ENCODE data around the gene OTOG.

The OTOG gene

GRCh38 chr11:17575431-17576425 lies 28.7 kb downstream of the OTOG start:
- no peaks in the 10 kb centered on the region for H3K4me1 ChIP-seq (ENCODE audit: insufficient read depth, low read length, poor library complexity, severe bottlenecking)
- no peaks in the 10 kb centered on the region for H4K20me1 ChIP-seq (ENCODE audit: insufficient read depth, low read length, poor library complexity, severe bottlenecking)
- TF ChIP-seq CTCF (conservative IDR thresholded peaks at IDR 0.05; ENCODE audit: low read length) (no peak), EZH2phosphoT487 (IDR thresholded peaks at IDR 0.05; ENCODE audit: borderline replicate concordance) (no peak)
- no peaks in the 10 kb centered on the region for H3K9me3 ChIP-seq (ENCODE audit: insufficient read depth, low read depth, low read length)
- H3K4me2 ChIP-seq (ENCODE audit: low read depth, low read length, poor library complexity, severe bottlenecking) = no peak overlapping the region
- H3K9ac ChIP-seq (ENCODE audit: low read depth, low read length, poor library complexity, severe bottlenecking) = no peak overlapping the region
- no peak overlapping the region for H2AFZ ChIP-seq (ENCODE audit: low read length)
- no peaks in the 10 kb centered on the region for H3K27me3 ChIP-seq (ENCODE audit: insufficient read depth, low read length, poor library complexity, severe bottlenecking)
- no peaks in the 10 kb centered on the region for H3K36me3 ChIP-seq (ENCODE audit: insufficient read depth, low read length)
- H3K9me2 ChIP-seq (replicated peaks; ENCODE audit: low read depth, low read length) = no peaks in the 10 kb centered on the region
- H3K4me3 ChIP-seq (ENCODE audit: low read length, poor library complexity, severe bottlenecking) = no peak overlapping the region
- H3K79me2 ChIP-seq (ENCODE audit: insufficient read depth, low read length) = no peaks in the 10 kb centered on the region
- no peaks in the 10 kb centered on the region for H3F3A ChIP-seq (ENCODE audit: low read depth)

GRCh38 chr11:17578296-17578695 lies 31.2 kb downstream of the OTOG start:
- no peak overlapping the region for H3K9ac ChIP-seq (ENCODE audit: low read depth, low read length, poor library complexity, severe bottlenecking)

GRCh38 chr11:17578958-17579357 lies 31.9 kb downstream of the OTOG start:
- H3K9me2 ChIP-seq (replicated peaks; ENCODE audit: low read depth, low read length) = no peaks in the 10 kb centered on the region
- H3K9ac ChIP-seq (ENCODE audit: low read depth, low read length, poor library complexity, severe bottlenecking) = no peak overlapping the region

More at GRCh38 chr11:17578296-17578695, 31.2 kb downstream of the OTOG start:
- Histone ChIP-seq H3K9me3 (ENCODE audit: insufficient read depth, low read depth, low read length) (no peaks in the 10 kb centered on the region), H3K79me2 (ENCODE audit: insufficient read depth, low read length) (no peaks in the 10 kb centered on the region), H3K4me2 (ENCODE audit: low read depth, low read length, poor library complexity, severe bottlenecking) (no peak overlapping the region), H3F3A (ENCODE audit: low read depth) (no peaks in the 10 kb centered on the region), H3K27me3 (ENCODE audit: insufficient read depth, low read length, poor library complexity, severe bottlenecking) (no peaks in the 10 kb centered on the region), H3K36me3 (ENCODE audit: insufficient read depth, low read length) (no peaks in the 10 kb centered on the region), H3K4me3 (ENCODE audit: low read length, poor library complexity, severe bottlenecking) (no peak overlapping the region), H3K4me1 (ENCODE audit: insufficient read depth, low read length, poor library complexity, severe bottlenecking) (no peaks in the 10 kb centered on the region), H2AFZ (ENCODE audit: low read length) (no peak overlapping the region), H3K9me2 (replicated peaks; ENCODE audit: low read depth, low read length) (no peaks in the 10 kb centered on the region), H4K20me1 (ENCODE audit: insufficient read depth, low read length, poor library complexity, severe bottlenecking) (no peaks in the 10 kb centered on the region)
- TF ChIP-seq EZH2phosphoT487 (IDR thresholded peaks at IDR 0.05; ENCODE audit: borderline replicate concordance) (no peak), CTCF (conservative IDR thresholded peaks at IDR 0.05; ENCODE audit: low read length) (no peak)

More at GRCh38 chr11:17578958-17579357, 31.9 kb downstream of the OTOG start:
- Histone ChIP-seq H3K36me3 (ENCODE audit: insufficient read depth, low read length) (no peaks in the 10 kb centered on the region), H3F3A (ENCODE audit: low read depth) (no peaks in the 10 kb centered on the region), H3K79me2 (ENCODE audit: insufficient read depth, low read length) (no peaks in the 10 kb centered on the region), H3K27me3 (ENCODE audit: insufficient read depth, low read length, poor library complexity, severe bottlenecking) (no peaks in the 10 kb centered on the region), H3K4me1 (ENCODE audit: insufficient read depth, low read length, poor library complexity, severe bottlenecking) (no peaks in the 10 kb centered on the region), H3K9me3 (ENCODE audit: insufficient read depth, low read depth, low read length) (no peaks in the 10 kb centered on the region), H3K4me2 (ENCODE audit: low read depth, low read length, poor library complexity, severe bottlenecking) (no peak overlapping the region), H2AFZ (ENCODE audit: low read length) (no peak overlapping the region), H4K20me1 (ENCODE audit: insufficient read depth, low read length, poor library complexity, severe bottlenecking) (no peaks in the 10 kb centered on the region), H3K4me3 (ENCODE audit: low read length, poor library complexity, severe bottlenecking) (no peak overlapping the region)
- TF ChIP-seq EZH2phosphoT487 (IDR thresholded peaks at IDR 0.05; ENCODE audit: borderline replicate concordance) (no peak), CTCF (conservative IDR thresholded peaks at IDR 0.05; ENCODE audit: low read length) (no peak)
